ENCODE measurements around the gene DDX1.

GRCh38 chr2:15584316-15584715 is 7.4 kb upstream of the DDX1 start:
- TF ChIP-seq CTCF (IDR thresholded peaks at IDR 0.05), result no peak
- no peak for TF ChIP-seq POLR2AphosphoS5 (IDR thresholded peaks at IDR 0.05; ENCODE audit: insufficient read depth in 1 of 2, low read depth in 1 of 2)
- no peak for TF ChIP-seq POLR2A (IDR thresholded peaks at IDR 0.05)
